ENCODE data around the gene MUC5AC.

MUC5AC gene

GRCh38 chr11:1122664-1123002 lies 35.1 kb upstream of the MUC5AC start:
- DNase-seq, result no peak

- DNase-seq, result no peak
Observed at GRCh38 chr11:1123970-1124369, 33.8 kb upstream of the MUC5AC start.

- no peak for DNase-seq
Observed at GRCh38 chr11:1125803-1126202, 31.9 kb upstream of the MUC5AC start.

- DNase-seq, result no peak
Observed at GRCh38 chr11:1126491-1126926, 31.2 kb upstream of the MUC5AC start.

GRCh38 chr11:1126935-1127663 lies 30.7 kb upstream of the MUC5AC start:
- no peak for DNase-seq

GRCh38 chr11:1127664-1128162 lies 30.0 kb upstream of the MUC5AC start:
- DNase-seq, result no peak

GRCh38 chr11:1128311-1129142 lies 29.2 kb upstream of the MUC5AC start:
- no peak for DNase-seq

- no peak for DNase-seq
Observed at GRCh38 chr11:1129143-1129610, 28.6 kb upstream of the MUC5AC start.

- DNase-seq, result no peak
Observed at GRCh38 chr11:1129611-1130160, 28.1 kb upstream of the MUC5AC start.

GRCh38 chr11:1130276-1131032 lies 27.3 kb upstream of the MUC5AC start:
- no peak for DNase-seq

- DNase-seq, result peak; percentile 52
Observed at GRCh38 chr11:1131033-1131911, 26.5 kb upstream of the MUC5AC start.

GRCh38 chr11:1134848-1135445 lies 22.8 kb upstream of the MUC5AC start:
- DNase-seq, result no peak

GRCh38 chr11:1138097-1138496 lies 19.7 kb upstream of the MUC5AC start:
- DNase-seq, result no peak

GRCh38 chr11:1139441-1140083 lies 18.2 kb upstream of the MUC5AC start:
- DNase-seq, result no peak

GRCh38 chr11:1140642-1141490 lies 16.9 kb upstream of the MUC5AC start:
- DNase-seq, result no peak

GRCh38 chr11:1146365-1146764 lies 11.4 kb upstream of the MUC5AC start:
- DNase-seq, result no peak

- no peak for DNase-seq
Observed at GRCh38 chr11:1147792-1148191, 10.0 kb upstream of the MUC5AC start.

GRCh38 chr11:1148752-1149180 lies 9.0 kb upstream of the MUC5AC start:
- no peak for DNase-seq

GRCh38 chr11:1149545-1149944 lies 8.2 kb upstream of the MUC5AC start:
- DNase-seq, result no peak

GRCh38 chr11:1150116-1150515 lies 7.6 kb upstream of the MUC5AC start:
- no peak for DNase-seq

All from NCI-H526 treated with DMSO at 0.1 percent for 48 hours (cell line).